ENCODE measurements around the gene SLC43A3.

Gene SLC43A3

DNA sequence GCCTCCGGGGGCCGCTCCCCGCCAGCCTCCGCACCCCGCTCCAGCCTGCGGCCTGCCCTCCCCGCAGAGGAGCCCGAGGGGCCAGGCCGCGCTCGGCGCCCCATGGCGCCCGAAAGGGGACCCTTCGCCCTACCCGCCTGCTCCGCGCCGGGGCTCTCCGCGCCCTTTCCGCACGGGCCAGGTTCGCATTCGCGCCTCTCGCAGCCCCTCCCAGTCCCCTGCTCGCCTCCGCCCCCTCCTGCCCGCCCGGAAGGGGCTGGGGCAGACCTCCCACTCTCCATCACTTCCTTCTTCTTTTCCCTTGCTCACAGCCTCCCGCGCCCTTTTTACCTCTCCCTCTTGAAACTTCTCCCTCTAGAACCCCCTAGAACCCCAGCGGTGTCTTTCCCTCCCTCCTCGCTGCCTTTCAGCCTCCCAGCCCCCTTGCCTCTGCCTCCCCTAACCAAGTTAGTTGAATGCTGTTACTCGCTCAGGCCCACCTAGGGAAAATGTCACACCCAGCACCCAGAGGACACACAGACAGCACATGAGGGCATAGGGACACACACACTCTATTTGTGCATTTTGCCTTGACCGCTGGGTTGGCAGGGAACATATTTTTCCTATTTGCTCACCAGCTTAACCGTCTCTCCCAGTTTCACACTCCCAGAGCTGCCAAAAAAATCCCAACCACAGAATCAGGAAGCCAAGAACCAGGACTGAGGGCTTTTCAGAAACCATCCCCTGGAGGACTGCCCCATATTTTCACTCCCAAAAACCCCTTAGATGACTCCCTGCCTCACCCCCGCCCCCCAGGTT, at the start of gene SLC43A3:
TSS of gene SLC43A3 (minus strand) at position 193 of the 798 bp plus-strand sequence. CDS start 949 bp downstream, outside the sequence.
- peak; percentile 74 for ATAC-seq

DNA sequence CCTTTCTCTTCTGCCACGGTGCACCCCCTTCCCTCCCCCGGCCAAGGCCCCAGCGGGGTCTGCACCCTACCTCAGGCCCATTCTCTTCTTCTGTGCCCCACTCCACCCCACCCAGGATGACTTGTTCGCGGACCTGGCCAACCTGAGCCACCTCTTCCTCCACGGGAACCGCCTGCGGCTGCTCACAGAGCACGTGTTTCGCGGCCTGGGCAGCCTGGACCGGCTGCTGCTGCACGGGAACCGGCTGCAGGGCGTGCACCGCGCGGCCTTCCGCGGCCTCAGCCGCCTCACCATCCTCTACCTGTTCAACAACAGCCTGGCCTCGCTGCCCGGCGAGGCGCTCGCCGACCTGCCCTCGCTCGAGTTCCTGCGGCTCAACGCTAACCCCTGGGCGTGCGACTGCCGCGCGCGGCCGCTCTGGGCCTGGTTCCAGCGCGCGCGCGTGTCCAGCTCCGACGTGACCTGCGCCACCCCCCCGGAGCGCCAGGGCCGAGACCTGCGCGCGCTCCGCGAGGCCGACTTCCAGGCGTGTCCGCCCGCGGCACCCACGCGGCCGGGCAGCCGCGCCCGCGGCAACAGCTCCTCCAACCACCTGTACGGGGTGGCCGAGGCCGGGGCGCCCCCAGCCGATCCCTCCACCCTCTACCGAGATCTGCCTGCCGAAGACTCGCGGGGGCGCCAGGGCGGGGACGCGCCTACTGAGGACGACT, 49.3 kb upstream of the SLC43A3 start:
- DNase-seq: peak; percentile 50
- ATAC-seq: peak; percentile 16

More for the DNA sequence above, at the start of gene SLC43A3:
- DNase-seq: peak; percentile 89

DNA sequence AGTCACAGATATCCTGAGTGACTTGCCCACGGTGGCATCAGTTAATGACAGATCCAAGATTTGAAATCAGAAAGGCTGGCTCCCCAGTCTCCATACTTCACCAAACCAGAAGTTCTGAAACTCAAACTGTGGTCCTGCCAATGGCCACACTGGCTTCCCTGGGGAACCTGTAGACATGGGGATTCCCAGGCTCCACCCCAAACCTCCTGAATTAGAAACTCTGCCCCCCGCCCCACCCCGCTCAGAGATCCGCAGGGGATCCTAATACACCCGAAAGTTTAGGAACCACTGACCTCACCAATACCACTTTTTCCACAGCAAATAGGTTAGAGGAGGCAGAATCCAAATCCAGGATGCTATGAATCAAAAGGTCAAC, 48.7 kb upstream of the SLC43A3 start:
- no peak for ATAC-seq

DNA sequence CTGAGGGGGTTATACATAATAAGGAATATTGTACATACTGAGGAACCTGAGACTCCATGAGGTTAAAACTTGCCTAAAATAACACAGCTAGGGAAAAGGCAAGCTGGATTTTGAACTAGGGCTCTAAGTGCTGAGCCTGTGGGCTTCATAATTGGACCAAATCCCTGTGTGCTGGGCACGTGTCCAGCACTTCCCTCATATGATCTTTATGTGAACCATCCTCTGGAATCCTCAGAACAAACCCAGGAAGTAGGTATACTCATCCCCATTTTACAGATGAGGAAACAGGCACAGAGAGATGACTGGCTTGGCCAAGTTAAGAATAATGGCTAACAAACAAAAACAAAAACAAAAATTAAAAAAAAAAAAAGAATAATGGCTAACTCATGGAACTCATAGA, 48.3 kb upstream of the SLC43A3 start:
- DNase-seq (no peak), ATAC-seq (no peak)

More for the DNA sequence above, 48.7 kb upstream of the SLC43A3 start:
- DNase-seq: no peak

DNA sequence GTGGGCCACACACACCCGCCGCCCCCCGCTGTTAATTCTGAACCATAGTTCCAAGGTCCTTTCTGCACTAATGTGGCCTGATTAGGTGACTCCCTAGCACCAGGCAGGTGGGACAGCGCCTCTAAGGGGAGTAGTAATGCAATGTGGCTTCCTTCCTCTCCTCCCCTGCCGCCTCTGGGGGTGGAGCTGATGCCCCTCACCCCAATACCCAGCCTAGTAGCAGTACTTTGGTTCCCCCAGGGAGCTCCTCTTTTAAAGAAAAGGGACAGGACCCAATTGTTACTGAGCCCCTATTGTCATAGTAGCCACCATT, 47.8 kb upstream of the SLC43A3 start:
- no peak for ATAC-seq
- DNase-seq: no peak

DNA sequence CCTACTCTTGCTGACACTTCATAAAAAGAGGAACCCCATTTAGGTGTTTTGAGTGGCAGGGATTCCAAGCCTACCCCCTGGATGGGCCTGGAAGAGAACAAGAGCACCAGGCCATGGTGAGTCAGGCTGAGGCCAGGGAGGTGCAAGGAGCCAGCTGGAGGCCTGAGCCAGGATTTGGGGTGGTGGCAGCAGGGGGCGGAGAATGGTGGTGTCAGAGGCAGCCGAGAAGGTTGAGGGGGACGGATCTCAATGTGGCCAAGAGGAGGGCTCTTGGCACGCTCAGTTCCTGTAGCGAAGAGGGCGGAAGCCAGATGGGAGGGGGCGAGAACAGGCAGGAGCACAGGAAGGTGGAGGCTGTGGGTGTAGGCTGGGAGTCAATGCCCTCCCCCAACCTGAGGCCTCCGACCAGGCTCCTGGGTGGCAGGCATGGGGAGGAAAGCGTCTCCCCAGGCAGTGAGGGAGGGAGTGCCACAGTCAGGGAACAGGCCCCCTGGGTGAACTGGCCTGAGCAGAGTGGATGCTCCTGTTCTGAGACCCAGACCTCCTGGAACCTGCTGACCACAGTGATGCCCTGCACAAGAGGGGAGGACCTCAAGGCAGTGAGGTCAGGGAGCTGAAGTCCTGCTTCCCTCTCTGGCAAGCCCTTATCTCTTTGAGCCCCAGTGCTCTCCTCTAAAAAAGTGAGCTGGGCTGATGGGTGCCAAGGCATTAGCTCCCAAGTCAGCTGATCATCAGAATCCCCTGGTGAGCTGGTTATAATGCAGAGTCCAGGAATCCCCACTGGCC, 47.3 kb upstream of the SLC43A3 start:
- ATAC-seq (peak; percentile 48), DNase-seq (peak; percentile 52)

DNA sequence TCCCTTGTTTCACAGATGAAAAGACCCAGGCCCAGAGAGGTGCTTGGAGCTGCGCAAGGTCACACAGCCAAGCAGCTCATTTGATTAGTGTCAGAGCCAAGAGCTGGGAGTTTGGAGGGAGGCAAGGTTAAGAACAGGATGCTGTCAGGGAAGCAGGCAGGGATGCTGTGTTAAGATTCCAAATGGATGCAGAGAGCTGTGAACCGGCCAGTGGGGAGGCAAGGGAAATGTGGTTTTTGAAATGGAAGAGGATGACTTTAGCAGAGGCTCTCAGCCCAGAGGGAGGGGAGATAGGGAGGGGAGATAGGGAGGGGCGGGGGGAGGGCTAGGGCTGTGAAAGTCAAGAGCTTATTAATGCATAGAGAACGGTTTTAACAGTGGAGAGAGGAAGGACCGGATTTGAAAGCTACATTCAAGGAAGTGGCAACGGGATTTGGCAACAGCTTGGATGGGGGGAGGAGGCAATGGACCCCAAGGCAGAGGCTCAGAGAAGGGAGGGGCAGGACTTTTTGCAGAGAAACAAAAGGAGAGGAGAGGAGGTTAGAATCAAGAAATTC, 46.4 kb upstream of the SLC43A3 start:
- DNase-seq (no peak), ATAC-seq (no peak)

DNA sequence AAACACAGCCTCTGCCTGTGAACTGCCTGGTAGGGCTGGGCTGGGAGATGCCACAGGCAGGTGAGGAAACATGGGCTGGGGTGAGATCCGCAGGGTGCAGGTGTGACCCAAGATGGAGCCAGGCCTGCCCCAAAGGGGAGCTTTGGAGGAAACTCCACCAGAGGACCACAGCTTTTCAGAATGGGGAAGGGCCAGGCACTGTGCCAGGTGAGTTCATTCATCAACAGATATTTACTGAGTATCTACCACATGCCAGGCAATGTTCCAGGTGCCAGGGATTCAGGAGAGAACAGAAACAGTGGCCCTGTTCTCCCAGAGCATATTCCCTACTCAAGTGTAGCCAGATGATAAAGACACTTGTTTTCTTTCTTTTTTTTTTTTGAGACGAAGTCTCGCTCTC, 44.6 kb upstream of the SLC43A3 start:
- DNase-seq: no peak
- no peak for ATAC-seq

DNA sequence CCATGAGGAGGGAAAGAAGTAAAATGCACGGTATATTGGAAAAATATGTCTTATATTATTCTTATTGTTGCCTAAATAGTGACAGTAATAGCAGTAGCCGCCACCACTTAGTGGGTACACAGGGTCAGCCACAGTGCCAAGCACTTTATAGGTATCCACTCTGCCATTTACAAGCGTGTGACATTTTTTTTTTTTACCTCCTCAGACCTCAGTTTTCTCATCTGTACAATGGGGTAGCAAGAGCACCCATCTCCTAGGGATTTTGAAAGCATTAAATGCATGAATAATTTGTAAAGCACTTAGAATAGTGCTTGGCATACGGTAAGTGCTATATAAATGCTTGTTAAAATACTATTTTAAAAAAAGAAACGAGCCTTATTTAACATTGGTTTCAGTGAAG, 42.3 kb upstream of the SLC43A3 start:
- DNase-seq: no peak
- no peak for ATAC-seq

DNA sequence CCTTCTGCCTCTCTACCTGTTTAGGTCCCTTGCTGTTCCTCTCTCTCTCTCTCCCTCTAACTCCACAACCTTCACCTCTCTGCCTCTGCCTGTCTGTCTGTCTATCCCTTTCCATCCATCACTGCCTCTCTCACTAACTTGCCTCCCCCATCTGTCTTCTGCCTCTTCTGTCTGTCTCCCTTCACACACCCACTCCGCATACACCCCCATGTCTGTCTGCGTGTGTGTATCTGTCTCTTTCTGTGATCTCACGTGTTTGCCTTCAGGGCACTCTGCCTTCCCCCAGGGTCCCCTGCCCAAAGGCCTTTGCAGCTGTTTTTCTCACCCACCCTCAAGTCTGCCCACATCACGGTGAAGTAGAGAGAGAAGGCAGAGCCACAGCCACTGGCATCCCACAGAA, 41.4 kb upstream of the SLC43A3 start:
- DNase-seq (no peak), ATAC-seq (no peak)

DNA sequence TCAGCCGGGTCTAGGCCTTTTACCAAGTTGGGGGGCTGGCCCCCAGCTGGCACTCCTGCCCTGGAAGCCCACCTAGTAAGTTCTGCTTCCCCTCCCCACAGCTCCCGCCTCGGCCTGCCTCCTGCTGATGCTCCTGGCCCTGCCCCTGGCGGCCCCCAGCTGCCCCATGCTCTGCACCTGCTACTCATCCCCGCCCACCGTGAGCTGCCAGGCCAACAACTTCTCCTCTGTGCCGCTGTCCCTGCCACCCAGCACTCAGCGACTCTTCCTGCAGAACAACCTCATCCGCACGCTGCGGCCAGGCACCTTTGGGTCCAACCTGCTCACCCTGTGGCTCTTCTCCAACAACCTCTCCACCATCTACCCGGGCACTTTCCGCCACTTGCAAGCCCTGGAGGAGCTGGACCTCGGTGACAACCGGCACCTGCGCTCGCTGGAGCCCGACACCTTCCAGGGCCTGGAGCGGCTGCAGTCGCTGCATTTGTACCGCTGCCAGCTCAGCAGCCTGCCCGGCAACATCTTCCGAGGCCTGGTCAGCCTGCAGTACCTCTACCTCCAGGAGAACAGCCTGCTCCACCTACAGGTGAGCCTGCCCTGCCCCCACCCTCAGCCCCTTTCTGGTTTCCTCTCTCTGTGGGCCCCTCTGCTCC, 40.7 kb upstream of the SLC43A3 start:
- DNase-seq: no peak

DNA sequence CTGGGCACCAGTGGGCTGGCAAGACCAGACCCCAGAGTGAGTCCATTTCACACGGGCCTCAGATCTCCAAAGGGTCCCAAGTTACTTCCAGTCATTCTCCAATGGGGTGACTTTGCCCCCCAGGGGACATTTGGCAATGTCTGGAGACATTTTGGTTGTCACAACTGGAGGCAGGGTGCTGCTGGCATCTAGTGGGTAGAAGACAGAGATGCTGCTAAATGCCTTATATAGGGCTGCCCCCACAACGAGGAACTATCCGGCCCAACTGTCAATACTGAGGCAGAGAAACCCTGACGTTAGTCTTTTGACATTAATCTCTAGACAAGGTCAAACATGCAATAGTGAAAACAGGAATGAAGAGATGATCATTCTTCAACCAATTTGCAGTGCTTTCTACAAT, 39.8 kb upstream of the SLC43A3 start:
- DNase-seq (no peak), ATAC-seq (no peak)

More for the DNA sequence above, 40.7 kb upstream of the SLC43A3 start:
- no peak for ATAC-seq

DNA sequence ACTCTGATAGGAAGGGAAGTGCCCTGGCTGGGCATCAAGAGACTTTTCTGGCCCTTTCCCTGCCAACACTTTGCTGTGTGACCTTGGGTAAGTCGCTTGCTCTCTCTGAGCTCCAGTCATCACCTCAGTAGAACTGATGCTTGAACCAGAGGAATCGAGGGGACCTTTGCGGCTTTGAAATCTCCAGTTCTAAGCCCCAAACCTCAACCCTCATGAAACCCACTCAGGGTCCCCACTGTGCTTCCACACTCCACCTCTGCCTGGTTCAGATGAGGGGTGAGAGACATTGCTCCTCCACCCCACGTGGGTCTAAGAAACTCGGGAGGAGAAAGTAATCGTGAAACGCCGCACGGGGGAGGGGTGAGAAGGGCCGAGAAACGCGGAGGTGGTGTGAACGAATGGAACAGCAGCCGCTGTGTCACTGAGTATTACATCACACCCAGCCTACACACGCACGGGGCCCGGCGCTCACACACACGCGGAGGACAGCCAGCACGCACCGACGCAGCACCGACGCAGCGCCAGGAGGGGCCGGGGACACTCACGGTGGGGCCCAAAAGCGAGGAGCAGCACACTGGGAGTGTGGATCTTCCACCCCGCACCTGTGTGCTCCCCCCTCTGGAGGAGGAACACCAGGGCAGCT, 37.7 kb upstream of the SLC43A3 start:
- ATAC-seq: no peak
- DNase-seq: no peak

DNA sequence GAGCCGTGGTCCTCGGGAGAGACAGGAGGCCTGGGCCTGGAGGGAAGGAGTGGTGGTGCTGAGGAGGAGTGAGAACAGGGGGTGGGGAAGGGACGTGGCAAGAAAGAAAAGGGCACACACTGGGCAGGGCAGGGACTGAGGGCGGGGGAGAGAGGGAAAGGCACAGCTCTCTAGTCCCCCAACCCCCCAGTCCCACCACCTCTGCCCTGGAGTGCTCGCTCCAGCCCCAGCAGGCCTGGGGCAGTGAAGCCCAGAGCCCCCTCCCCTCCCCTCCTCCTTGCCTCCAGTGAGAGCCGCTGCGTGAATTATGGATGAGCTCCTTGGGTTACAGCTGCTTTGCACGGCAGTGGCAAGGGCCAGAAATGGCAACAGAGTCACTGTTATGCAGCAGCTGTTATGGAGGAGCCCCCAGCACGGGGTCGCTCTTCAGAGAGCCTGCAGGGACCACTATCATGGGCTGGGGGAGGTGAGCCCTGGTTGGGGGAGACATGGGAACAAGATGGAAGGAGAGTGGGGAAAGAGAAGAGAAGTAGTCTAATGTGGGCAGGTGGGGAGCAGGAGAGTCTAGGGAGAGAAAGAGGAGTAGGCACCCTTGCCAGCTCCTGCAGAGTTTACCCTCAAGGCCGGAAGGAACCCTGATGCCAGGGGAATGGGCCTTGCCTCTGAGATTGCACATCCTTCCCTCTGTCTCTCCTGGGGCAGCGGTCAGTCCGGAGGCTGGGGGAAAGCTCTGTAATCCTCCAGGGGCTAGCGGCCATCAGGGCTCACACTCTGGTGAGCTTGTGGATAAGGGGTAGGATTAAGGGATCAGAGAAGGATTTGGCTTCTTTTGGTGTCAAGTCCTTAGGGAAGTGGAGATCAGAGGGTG, 37.0 kb upstream of the SLC43A3 start:
- ATAC-seq (no peak), DNase-seq (no peak)

DNA sequence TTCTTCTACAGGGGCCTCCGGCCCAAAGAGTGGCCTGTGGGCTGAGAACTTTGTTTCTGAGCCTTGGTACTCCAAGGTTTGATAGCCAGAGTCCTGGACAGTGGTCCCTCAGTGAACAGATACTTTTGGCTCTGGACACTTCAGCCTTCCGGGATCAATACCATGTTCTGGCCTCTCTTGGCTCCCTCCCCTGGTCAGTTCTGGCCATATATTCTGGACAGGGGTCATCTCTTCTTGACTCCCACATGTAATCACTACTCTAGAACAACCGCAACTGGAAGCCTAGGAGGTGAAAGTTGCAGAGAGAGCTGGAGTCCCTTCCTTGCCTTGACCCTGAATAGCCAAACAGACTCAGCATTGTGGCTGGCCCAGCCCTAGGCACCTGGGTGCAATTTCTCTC, 35.7 kb upstream of the SLC43A3 start:
- DNase-seq (no peak), ATAC-seq (no peak)

DNA sequence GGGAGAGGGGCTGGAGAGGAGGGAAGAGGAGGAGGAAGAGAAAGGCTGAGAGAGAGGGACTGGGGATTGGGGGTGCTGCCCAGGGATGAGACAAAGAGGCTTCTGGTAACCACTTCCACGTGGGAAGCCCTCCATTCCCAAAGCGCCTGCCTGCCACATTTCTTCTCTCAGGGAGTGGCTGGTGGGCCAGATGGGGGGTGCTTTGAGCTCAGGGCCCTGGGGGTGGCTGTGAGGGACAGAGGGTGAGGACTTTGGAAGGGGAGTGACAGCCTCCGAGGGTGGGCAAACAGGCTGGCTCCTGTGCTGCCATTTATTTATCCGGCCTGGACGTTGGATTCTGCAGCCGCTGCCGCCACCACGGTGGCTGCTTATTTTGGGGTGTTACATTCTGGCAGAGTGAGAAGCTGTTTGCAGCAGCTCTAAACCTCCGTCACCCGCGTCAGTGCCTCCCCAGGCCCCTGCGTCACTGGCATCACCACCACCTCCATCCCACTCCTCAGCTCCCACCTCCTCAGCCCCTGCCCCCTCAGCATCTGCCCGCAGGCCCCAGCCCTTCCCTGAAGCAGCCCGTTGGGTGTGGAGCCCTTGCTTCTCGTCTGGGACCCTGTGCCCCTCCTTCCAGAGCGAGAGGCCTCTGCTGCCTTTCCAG, 35.0 kb upstream of the SLC43A3 start:
- ATAC-seq (no peak), DNase-seq (no peak)

DNA sequence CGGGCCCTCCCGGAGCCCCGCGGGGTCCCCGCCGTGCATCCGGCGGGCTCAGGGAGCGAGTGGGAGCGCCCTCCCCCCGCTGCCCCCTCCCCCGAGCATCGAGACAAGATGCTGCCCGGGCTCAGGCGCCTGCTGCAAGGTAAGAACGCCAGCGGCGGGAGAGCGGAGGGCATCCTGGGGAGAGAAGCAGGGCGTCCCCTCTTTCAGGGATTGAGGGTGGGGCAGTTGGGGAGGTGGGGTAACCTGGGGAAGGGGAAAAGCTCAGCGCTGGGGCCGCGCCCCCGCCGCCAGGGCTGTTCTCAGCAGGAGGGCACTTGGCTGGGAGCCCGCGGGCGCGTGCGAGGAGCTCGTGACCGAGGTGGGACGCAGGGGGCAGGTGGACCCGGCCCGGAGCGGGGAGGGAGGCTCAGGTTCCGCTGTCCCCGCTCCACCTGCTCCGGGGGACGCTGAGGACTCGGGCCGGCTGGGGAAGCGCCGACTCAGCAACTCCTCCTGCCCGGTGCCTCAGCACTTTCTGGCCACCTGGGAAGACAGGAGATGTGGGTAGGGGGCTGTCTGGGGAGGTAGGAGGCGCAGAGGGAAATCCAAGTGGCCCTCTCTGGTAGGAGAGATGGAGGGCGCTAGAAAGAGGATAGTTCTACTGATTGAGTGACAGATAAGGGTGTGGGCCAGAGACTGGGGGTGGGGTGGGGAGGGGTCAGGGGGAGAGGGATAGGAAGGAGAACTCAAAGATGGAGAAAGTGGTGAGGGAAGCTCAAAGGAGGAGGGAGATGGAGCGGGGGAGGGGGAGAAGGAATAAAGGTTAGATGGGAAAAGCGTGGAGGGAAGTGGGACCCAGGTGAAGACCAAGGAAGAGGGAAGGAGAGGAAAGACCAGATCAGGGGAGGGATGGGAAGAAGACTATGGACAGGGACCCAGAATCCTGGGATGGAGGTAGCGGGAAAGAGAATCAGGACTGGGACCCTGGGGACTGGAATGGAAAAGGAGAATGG, 34.1 kb upstream of the SLC43A3 start:
- DNase-seq (no peak), ATAC-seq (no peak)

DNA sequence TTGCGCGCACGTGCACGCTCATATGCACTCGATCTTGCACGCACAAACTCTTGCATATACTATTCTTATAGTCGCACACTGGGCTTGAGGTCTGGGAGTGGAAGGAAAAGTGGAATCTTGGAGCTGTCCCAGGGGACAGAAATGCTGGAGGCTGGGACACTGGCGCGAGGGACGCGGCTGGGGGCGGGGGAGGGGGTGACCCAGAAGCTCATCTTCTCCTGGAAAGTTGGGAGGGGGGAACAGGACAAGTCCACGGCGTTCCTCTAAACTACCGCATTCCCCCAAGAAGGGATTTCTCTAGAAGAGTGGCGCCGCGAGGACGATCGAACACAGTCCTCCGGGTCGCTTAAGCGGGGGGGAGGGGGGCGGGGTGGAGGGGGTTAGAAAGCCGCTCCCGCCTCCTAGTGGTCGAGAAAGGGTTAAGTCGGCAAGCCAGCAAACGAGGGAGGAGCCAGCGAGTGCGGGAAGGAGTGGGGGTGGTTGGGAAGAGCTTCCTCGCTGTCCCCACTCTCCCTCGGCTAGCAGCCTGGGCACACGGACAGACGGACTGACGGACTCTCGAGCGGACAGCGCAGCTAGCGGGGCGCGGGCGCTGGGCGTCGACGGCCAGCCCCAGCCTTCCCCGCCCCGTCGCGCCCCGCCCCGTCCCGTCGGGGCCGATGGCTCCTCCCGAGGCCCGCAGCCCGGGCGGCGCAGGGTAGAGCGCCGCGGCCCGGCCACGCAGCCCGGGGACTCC, 33.3 kb upstream of the SLC43A3 start, which contains the start of gene RTN4RL2:
TSS of gene RTN4RL2 (plus strand) at position 507 of the 736 bp plus-strand sequence. CDS start 338 bp downstream, outside the sequence.
- peak; percentile 38 for ATAC-seq
- peak; percentile 68 for DNase-seq
